Fibroblast of the aortic adventitia (primary cell): ENCODE measurements around the gene RANBP3L. TPM values are rescaled to one million over a fixed set of nuclear protein-coding genes. Genes with fewer than 3 reads are reported as not detected.
"Not testable (repeated sequence)": the region's sequence is repeated elsewhere in the genome, so short reads cannot be mapped to it uniquely, and the experiment has no call there.

Experiments used
- DNase-seq: peaks from one replicate; pipeline ENCODE4 v3.0.0-alpha.2; 2010; ENCODE audit warnings: low read depth
- H3K4me3 ChIP-seq: 2 replicates; pipeline ENCODE4 v1.5.1; 2011; ENCODE audit warnings: low read depth, mild to moderate bottlenecking, control low read depth, low read length, moderate library complexity
- total RNA-seq: library from RNA; depleted of rRNA; stranded (reverse); fragments of >200 nt; gene quantifications from 2 replicates; pipeline ENCODE4 v1.2.3, GENCODE V29; 2012; ENCODE audit warnings: low replicate concordance
- TF ChIP-seq, protein P1 (sequence below): IDR thresholded peaks from 2 replicates; pipeline ENCODE4 v1.5.1; 2011; ENCODE audit warnings: mild to moderate bottlenecking, low read length, control low read depth, inconsistent platforms; ENCODE audit not compliant: insufficient read depth

Gene RANBP3L
- total RNA-seq, 1 donor = 0.27 TPM

DNA sequence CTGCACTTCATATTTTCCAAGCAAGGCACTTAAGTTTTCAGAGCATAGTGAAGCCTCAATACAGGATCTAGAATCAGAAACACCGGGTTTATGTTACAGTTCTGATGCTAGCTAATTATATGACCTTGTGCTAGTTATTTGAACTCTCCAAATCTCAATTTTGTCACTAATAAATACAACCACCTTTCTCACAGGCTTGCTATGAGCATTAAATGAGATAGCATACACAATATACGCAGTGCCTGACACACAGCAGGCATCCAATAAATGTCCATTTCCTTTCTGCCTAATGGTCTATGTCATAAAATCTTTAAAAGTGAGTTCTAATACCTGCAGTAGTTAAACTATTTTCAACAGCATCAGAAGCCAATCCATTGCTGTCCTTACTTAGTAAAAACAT is 92.9 kb downstream of the RANBP3L start:
- TF ChIP-seq, protein P1, sequence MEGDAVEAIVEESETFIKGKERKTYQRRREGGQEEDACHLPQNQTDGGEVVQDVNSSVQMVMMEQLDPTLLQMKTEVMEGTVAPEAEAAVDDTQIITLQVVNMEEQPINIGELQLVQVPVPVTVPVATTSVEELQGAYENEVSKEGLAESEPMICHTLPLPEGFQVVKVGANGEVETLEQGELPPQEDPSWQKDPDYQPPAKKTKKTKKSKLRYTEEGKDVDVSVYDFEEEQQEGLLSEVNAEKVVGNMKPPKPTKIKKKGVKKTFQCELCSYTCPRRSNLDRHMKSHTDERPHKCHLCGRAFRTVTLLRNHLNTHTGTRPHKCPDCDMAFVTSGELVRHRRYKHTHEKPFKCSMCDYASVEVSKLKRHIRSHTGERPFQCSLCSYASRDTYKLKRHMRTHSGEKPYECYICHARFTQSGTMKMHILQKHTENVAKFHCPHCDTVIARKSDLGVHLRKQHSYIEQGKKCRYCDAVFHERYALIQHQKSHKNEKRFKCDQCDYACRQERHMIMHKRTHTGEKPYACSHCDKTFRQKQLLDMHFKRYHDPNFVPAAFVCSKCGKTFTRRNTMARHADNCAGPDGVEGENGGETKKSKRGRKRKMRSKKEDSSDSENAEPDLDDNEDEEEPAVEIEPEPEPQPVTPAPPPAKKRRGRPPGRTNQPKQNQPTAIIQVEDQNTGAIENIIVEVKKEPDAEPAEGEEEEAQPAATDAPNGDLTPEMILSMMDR = no peak
- H3K4me3 ChIP-seq = no peak overlapping the region

DNA sequence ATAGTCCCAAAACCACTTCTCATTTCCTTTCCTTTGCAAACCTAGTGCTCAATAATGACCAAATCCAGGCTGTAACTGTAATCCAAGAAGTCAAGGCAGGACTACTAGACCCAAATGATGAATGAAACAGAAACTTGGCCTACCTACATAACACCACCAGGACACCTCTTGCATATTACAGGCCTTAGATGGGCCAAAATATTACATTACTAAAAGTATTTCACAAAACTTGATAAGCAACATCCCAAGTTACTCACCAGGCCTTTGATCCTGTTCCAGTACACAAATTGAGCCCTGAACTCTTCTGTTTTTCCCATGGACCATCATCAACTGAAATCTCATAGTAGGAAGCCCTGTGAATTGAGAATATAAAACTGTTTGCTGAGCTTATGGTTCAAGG is 94.8 kb downstream of the RANBP3L start:
- no peak overlapping the region for H3K4me3 ChIP-seq
- TF ChIP-seq, protein P1 = no peak
- DNase-seq = peak; percentile 50

More for the DNA sequence above, 92.9 kb downstream of the RANBP3L start:
- no peak for DNase-seq

DNA sequence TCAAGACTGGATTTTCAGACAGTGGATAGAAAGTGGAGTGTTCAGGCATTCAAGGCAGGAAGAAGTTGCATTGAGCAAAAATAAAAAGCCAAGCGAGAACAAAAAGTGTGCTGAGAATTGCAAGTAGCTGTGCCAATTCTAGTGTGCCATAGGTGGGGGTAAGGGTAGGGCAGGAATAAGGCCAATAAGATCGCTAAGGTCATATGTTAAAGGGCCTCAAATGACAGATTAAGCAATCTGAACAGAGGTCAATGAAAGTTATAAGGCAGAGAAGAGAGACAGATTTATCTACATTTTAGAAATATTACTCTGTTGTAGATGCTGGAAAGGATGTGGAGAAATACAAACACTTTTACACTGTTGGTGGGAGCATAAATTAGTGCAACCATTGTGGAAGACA is 96.4 kb downstream of the RANBP3L start:
- H3K4me3 ChIP-seq = no peak overlapping the region
- no peak for DNase-seq
- TF ChIP-seq, protein P1 = no peak

DNA sequence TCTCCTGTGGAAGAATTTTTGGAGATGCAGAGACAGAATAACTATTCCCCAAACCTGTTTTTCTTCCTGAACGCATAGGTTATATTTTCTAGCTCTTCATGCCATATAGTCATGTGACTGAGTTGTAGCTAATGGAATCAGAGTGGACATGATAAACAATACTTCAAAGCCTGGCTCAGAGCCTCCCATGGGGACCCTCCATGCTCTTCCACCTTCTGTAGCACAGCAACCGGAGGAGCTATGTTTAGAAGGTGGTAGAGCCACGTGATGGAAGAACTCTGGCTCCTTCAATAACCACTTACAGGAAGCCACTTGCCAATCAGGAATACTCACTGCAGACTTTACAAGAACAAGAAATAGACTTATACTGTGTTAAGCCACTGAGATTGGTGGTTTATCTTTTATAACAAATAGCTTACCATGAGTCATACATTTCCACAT is 99.2 kb downstream of the RANBP3L start:
- TF ChIP-seq, protein P1 = no peak
- DNase-seq = peak; percentile 56
- no peak overlapping the region for H3K4me3 ChIP-seq

DNA sequence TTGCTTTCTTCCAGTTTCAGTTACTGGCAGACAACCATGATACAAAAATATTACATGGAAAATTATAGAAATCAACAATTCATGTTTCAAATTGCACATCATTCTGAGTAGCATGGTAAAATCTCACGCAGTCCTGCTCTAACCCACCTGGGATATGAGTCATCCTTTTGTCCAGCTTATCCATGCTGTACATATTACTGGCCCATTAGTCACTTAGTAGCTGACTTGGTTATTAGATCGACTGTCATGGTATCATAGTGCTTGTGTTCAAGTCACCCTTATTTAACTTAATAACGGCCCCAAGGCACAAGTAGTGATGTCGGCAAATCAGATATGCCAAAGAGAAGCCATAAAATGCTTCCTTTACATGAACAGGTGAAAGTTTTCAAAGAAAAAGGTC is 101.2 kb downstream of the RANBP3L start:
- DNase-seq = peak; percentile 62
- H3K4me3 ChIP-seq = no peak overlapping the region
- TF ChIP-seq, protein P1 = no peak

DNA sequence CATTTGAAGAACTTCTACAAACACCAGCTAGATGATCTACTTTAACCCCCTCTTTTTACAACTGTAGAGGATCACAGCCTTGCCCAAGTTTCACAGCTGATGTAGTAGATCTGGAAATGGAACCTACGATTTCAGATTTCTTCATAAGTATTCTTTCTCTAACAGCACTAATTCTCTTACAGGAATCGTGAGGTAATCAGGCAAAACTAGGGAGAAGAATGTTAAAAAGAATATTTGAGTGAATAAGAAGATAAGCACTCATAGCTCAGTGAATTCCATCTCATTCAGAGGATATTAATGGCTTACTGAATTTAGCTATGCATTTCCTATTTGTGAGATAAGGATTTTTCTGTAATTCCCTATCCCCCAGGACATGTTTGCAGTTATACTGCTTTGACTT is 102.1 kb downstream of the RANBP3L start:
- TF ChIP-seq, protein P1 = no peak
- H3K4me3 ChIP-seq = no peak overlapping the region
- DNase-seq = peak; percentile 80

DNA sequence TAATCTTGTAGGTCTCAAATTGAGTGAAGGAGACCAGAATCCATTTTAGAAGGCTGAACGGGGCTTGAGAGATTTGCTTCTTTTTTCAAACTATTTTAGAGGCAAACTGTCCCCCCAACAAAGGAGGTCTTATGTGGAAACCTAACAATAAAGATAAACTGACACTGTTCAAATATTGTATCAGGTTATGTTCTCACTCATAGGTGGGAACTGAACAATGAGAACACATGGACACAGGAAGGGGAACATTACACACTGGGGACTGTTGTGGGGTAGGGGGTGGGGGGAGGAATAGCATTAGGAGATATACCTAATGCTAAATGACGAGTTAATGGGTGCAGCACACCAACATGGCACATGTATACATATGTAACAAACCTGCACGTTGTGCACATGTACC is 102.9 kb downstream of the RANBP3L start:
- DNase-seq, H3K4me3 ChIP-seq: not testable (repeated sequence)

Other genes starting within 250 kb of the RANBP3L start
- gene UGT3A2, start 235.0 kb downstream of the RANBP3L start, total RNA-seq = not detected in 2 replicates
- gene LMBRD2, start 150.0 kb downstream of the RANBP3L start, total RNA-seq = 17.6 and 22.1 TPM in 2 replicates
- gene SKP2, start 149.8 kb downstream of the RANBP3L start, total RNA-seq = 31.5 and 36.3 TPM in 2 replicates
- 29.7 and 109 TPM in 2 replicates for gene NADK2, start 60.0 kb downstream of the RANBP3L start, total RNA-seq